H54 (cell line): ENCODE results near the gene GOLIM4.
"Not testable (repeated sequence)": the region's sequence is repeated elsewhere in the genome, so short reads cannot be mapped to it uniquely, and the experiment has no call there.

Experiments
- DNase-seq: peaks from one replicate; pipeline ENCODE4 v3.0.0; 2011; ENCODE audit warnings: low spot score, mixed read lengths; ENCODE audit not compliant: insufficient read length
- FAIRE-seq: peaks from 3 replicates; lab custom pipeline; 2011; peaks lifted over from hg19 to GRCh38; lab: Jason Lieb, UNC
- POLR2A ChIP-seq: IDR thresholded peaks from 2 replicates; pipeline ENCODE4 v1.6.1; 2011; ENCODE audit warnings: low read depth, mild to moderate bottlenecking, low read length

The GOLIM4 gene

GRCh38 chr3:168077091-168077490 is 18.6 kb downstream of the GOLIM4 start:
- DNase-seq (no peak), FAIRE-seq (peak; percentile 43)
- TF ChIP-seq POLR2A = no peak

- TF ChIP-seq POLR2A = no peak
- DNase-seq (no peak), FAIRE-seq (peak; percentile 36)
These were observed 21.7 kb downstream of the GOLIM4 start for GRCh38 chr3:168073842-168074605.

GRCh38 chr3:168072323-168072650 is 23.4 kb downstream of the GOLIM4 start:
- DNase-seq (no peak), FAIRE-seq (no peak)
- no peak for TF ChIP-seq POLR2A

- TF ChIP-seq POLR2A = no peak
- peak; percentile 21 for DNase-seq
- peak; percentile 91 for FAIRE-seq
These were observed 24.0 kb downstream of the GOLIM4 start for GRCh38 chr3:168071591-168072322.

- DNase-seq (no peak), FAIRE-seq (no peak)
- TF ChIP-seq POLR2A = no peak
These were observed 24.8 kb downstream of the GOLIM4 start for GRCh38 chr3:168070919-168071318.

GRCh38 chr3:168068346-168068745 is 27.4 kb downstream of the GOLIM4 start:
- FAIRE-seq (no peak), DNase-seq (no peak)
- TF ChIP-seq POLR2A = no peak

- FAIRE-seq = no peak
- no peak for TF ChIP-seq POLR2A
These were observed 28.8 kb downstream of the GOLIM4 start for GRCh38 chr3:168066882-168067281.

GRCh38 chr3:168065569-168065968 is 30.2 kb downstream of the GOLIM4 start:
- FAIRE-seq (no peak), DNase-seq (no peak)
- TF ChIP-seq POLR2A = no peak

More at GRCh38 chr3:168066882-168067281, 28.8 kb downstream of the GOLIM4 start:
- DNase-seq = no peak

GRCh38 chr3:168063122-168063521 is 32.6 kb downstream of the GOLIM4 start:
- DNase-seq = no peak
- FAIRE-seq = no peak
- TF ChIP-seq POLR2A = no peak

- FAIRE-seq (peak; percentile 20), DNase-seq (no peak)
- no peak for TF ChIP-seq POLR2A
These were observed 33.0 kb downstream of the GOLIM4 start for GRCh38 chr3:168062679-168063078.

- peak; percentile 66 for FAIRE-seq
- no peak for DNase-seq
- no peak for TF ChIP-seq POLR2A
These were observed 34.3 kb downstream of the GOLIM4 start for GRCh38 chr3:168061332-168061996.

GRCh38 chr3:168060317-168060716 is 35.4 kb downstream of the GOLIM4 start:
- FAIRE-seq (no peak), DNase-seq (no peak)
- TF ChIP-seq POLR2A = no peak

- FAIRE-seq = no peak
- no peak for DNase-seq
- no peak for TF ChIP-seq POLR2A
These were observed 37.2 kb downstream of the GOLIM4 start for GRCh38 chr3:168058481-168058880.

GRCh38 chr3:168056398-168057230 is 39.1 kb downstream of the GOLIM4 start:
- not testable (repeated sequence) for FAIRE-seq, DNase-seq
